Right lobe of liver (tissue), 6 donors: ENCODE measurements around the gene VSTM2L. TPM values are rescaled to one million over a fixed set of nuclear protein-coding genes. Genes with fewer than 3 reads are reported as not detected.

Experiments used
- ATAC-seq, 4 donors: fragments of 200-7000 bp; cut with Tn5 transposase; one replicate each; pipeline ENCODE4 v1.9.1; 2020; ENCODE audit warnings: mild to moderate bottlenecking in 4 of 4, moderate library complexity in 4 of 4
- DNase-seq, 3 donors: peaks; one replicate each; pipeline ENCODE4 v3.0.0-alpha.2; 2020
- H3K27ac ChIP-seq, 3 donors: fragments of 200-600 bp; one replicate each; pipeline ENCODE4 v1.8.0; 2022
- H3K27me3 ChIP-seq, 2 donors: fragments of 200-600 bp; one replicate each; pipeline ENCODE4 v1.8.0; 2022
- H3K36me3 ChIP-seq, 4 donors: fragments of 200-600 bp; sonication (generic) in 1 of 4; one replicate each; pipeline versions ENCODE4 v1.5.1 to v1.8.0; 2017 to 2022; ENCODE audit warnings: control low read depth in 1 of 4
- H3K4me1 ChIP-seq, 4 donors: fragments of 200-600 bp; sonication (generic) in 1 of 4; one replicate each; pipeline versions ENCODE4 v1.5.1 to v1.8.0; 2017 to 2022; ENCODE audit warnings: control low read depth in 1 of 4
- H3K4me3 ChIP-seq, 3 donors: fragments of 200-600 bp; one replicate each; pipeline ENCODE4 v1.8.0; 2022
- H3K9me3 ChIP-seq, 4 donors: fragments of 200-600 bp; sonication (generic) in 1 of 4; one replicate each; pipeline versions ENCODE4 v1.5.1 to v1.8.0; 2017 to 2022; ENCODE audit warnings: control low read depth in 1 of 4
- POLR2A ChIP-seq: fragments of 450-650 bp; IDR thresholded peaks from one replicate; pipeline ENCODE4 v1.6.1; 2017; ENCODE audit warnings: antibody characterized with exemption, mild to moderate bottlenecking
- WGBS: methylation state at CpG from one replicate; pipeline ENCODE4 v1.1.6; 2018; ENCODE audit warnings: low coverage, low lambda C conversion rate; ENCODE audit not compliant: insufficient coverage; ENCODE audit errors: missing lambda C conversion rate; 5-methylcytosine and 5-hydroxymethylcytosine counted together
- intact Hi-C, 2 donors: fragments of 100-400 bp; cut with DNase I; formaldehyde crosslinking; loops; one replicate each; pipeline versions ENCODE4 v1.11.2 to v1.14.1; 2022
- total RNA-seq, 6 experiments: library from RNA; depleted of rRNA in 2 of 6; stranded (reverse); fragments of >200 nt in 2 of 6; fragmentation: NEBNext Ultra II Directional in 3 of 6; extraction: Animal tissue kit (Norgen Biotek cat#: 25700) in 3 of 6; gene quantifications; one replicate each; pipeline versions ENCODE4 v1.1.0 to v1.2.4, GENCODE V29; 2016 to 2023
- TF ChIP-seq, protein P1 (sequence below), 4 donors: fragments of 200-600 bp in 3 of 4; fragments of 450-650 bp in 1 of 4; IDR thresholded peaks; one replicate each; pipeline versions ENCODE4 v1.5.1 to v1.8.0; 2016 to 2022; ENCODE audit warnings: antibody characterized with exemption in 4 of 4, mild to moderate bottlenecking in 2 of 4
- donor health status: DM: no; HTN: yes; CAD: no.
- donor health status: DM: no; HTN: no; CAD: no.
- donor health status: DM: no; HTN: no; CAD: no.
- donor health status: DM: no; HTN: yes; CAD: no.
- donor health status: DM: no; HTN: yes; CAD: no.

Gene VSTM2L
- total RNA-seq, 6 experiments from 2014 or later: 0.56 to 10.7 (median 1.8) TPM

DNA sequence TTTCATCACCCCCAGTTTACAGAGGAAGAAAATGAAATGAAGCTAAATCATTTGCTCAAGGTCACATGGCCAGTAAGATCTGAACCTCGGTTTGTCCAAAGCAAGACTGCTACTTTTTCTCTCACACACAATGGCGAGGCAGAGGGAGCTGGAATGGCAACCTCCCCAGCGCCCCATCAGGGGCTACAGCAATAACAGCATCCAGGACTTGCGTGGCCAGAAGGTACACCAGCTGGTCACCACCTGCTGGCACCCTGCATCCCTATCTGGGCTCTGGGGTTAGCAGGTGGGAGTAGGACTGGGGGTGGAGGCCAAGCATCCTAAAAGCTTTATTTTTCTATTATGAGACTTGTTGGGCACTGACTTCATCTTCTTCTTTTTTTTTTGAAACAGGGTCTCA, 89.0 kb downstream of the VSTM2L start:
- Histone ChIP-seq H3K9me3 (no peaks in the 10 kb centered on the region), H3K4me3 (no peak overlapping the region), H3K27me3 (no peaks in the 10 kb centered on the region), H3K36me3 (peaks cover 0 to 17% (median 8%) of the 10 kb centered on the region in 4 donors), H3K4me1 (peaks cover 0 to 43% (median 18%) of the 10 kb centered on the region in 4 donors), H3K27ac (no peak overlapping the region)
- ATAC-seq (no peak), DNase-seq (no peak)
- TF ChIP-seq, protein P1, sequence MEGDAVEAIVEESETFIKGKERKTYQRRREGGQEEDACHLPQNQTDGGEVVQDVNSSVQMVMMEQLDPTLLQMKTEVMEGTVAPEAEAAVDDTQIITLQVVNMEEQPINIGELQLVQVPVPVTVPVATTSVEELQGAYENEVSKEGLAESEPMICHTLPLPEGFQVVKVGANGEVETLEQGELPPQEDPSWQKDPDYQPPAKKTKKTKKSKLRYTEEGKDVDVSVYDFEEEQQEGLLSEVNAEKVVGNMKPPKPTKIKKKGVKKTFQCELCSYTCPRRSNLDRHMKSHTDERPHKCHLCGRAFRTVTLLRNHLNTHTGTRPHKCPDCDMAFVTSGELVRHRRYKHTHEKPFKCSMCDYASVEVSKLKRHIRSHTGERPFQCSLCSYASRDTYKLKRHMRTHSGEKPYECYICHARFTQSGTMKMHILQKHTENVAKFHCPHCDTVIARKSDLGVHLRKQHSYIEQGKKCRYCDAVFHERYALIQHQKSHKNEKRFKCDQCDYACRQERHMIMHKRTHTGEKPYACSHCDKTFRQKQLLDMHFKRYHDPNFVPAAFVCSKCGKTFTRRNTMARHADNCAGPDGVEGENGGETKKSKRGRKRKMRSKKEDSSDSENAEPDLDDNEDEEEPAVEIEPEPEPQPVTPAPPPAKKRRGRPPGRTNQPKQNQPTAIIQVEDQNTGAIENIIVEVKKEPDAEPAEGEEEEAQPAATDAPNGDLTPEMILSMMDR (IDR thresholded peaks at IDR 0.05): no peak
- no peak for TF ChIP-seq POLR2A
- WGBS: no CpG with 5 or more reads among the region's 4 CpGs
- intact Hi-C loops: loop anchor here in 1 of 2 donors (10.0 kb wide), 1 partner anchor 87 kb away; the partner anchor contains the start of gene VSTM2L

DNA sequence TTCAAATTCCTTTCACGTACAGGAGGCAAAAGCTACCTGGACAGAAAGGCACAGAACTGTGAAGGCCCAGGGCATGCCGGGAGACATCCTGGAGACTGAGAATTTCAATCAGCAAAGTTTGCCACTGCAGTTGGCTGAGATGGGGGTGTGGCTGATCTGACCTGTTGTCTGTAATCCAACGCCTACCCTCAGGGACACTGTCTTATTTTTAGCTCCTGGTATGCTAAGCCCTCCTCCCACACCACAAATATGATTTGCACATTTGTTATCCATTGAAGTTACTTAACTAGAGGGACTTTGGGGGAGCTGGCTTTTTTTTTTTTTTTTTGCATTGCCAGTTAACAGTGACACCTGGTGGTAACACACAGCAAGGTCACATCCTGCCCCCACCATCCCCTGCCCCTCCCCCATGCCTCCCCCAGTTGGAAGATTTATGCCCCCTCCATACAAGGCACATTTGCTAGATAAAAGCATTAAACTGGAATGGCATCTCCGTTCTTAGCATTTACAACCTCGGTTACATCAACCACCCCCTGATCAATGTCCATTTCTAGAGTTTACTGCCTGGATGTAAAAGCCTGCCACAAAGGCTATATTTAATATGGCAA, 90.0 kb downstream of the VSTM2L start:
- intact Hi-C loops: loop anchor here in 1 of 2 donors (10.0 kb wide), 1 partner anchor 88 kb away; the partner anchor contains the start of gene VSTM2L
- H3K27me3 ChIP-seq: no peaks in the 10 kb centered on the region
- peaks cover 0 to 26% (median 8%) of the 10 kb centered on the region in 4 donors for H3K36me3 ChIP-seq
- peak overlapping the region in 1 of 3 donors; percentile 16 for H3K27ac ChIP-seq
- DNase-seq (no peak), ATAC-seq (peak; percentile 59 to 70 (median 60))
- WGBS: 8% methylated on average over 4 of the region's 5 CpGs
- no peaks in the 10 kb centered on the region for H3K9me3 ChIP-seq
- no peak overlapping the region for H3K4me3 ChIP-seq
- TF ChIP-seq POLR2A: no peak
- TF ChIP-seq, protein P1 (IDR thresholded peaks at IDR 0.05): peak; percentile 14 to 68 (median 62)
- H3K4me1 ChIP-seq: peaks cover 0 to 35% (median 14%) of the 10 kb centered on the region in 4 donors

DNA sequence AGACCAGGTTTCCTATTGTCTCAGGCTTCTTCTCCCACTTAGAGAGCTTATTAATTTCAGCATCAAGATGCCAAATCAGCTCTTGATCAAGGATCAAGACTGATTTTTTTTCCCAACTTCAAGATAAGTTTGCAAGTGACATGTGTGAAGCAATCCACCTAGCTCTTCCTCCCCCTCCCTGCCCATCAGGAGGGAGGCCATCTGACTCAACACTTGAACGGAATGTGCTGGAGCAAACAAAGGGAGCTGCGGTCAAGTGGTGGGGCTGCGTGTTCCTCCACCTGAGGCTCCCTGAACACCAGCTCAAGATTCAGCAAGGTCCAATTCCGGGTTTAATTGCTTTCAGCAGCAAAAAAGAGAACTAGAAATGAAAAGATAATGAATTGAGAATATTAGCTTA, 91.6 kb downstream of the VSTM2L start:
- H3K36me3 ChIP-seq: peaks cover 7 to 42% (median 14%) of the 10 kb centered on the region in 4 donors
- intact Hi-C loops: loop anchor here in 1 of 2 donors (10.0 kb wide), 1 partner anchor 90 kb away; the partner anchor contains the start of gene VSTM2L
- H3K27me3 ChIP-seq: no peaks in the 10 kb centered on the region
- H3K4me1 ChIP-seq: peaks cover 0 to 26% (median 10%) of the 10 kb centered on the region in 4 donors
- no peak for TF ChIP-seq POLR2A
- TF ChIP-seq, protein P1 (IDR thresholded peaks at IDR 0.05): no peak
- no peak overlapping the region for H3K27ac ChIP-seq
- WGBS: 70% methylated on average over 2 of the region's 4 CpGs
- H3K4me3 ChIP-seq: no peak overlapping the region
- no peak for DNase-seq
- ATAC-seq: no peak
- no peaks in the 10 kb centered on the region for H3K9me3 ChIP-seq

Other genes with a start within 250 kb of the VSTM2L start
- gene CTNNBL1, start 209.1 kb upstream of the VSTM2L start, total RNA-seq: 10 to 100 TPM; 16.3 to 41.8 (median 28.8) TPM
- 10 to 100 TPM in 4 of 6 experiments, 1 to 10 TPM in 2; 8.6 to 14.3 (median 11.3) TPM for gene TTI1, start 130.3 kb downstream of the VSTM2L start, total RNA-seq
- 100 to 1,000 TPM in 1 of 6 experiments, 10 to 100 TPM in 5; 25.0 to 153 (median 37.9) TPM for gene RPRD1B, start 130.6 kb downstream of the VSTM2L start, total RNA-seq